HepG2 (cell line): ENCODE measurements around the gene RUNDC1. TPM values are rescaled to one million over a fixed set of nuclear protein-coding genes. Genes with fewer than 3 reads are reported as not detected.

Source experiments
- CREM ChIP-seq, 2 experiments: sonication (generic) in 1 of 2; formaldehyde crosslinking in 1 of 2; IDR thresholded peaks; 2 replicates each; pipeline versions ENCODE4 v1.4.0 to v1.6.1; 2016 to 2020; ENCODE audit warnings: antibody characterized with exemption in 1 of 2, mild to moderate bottlenecking in 1 of 2, missing genetic modification reagents in 1 of 2
- KMT2A ChIP-seq: sonication (generic); formaldehyde crosslinking; IDR thresholded peaks from 2 replicates; pipeline ENCODE4 v1.4.0; 2020; ENCODE audit warnings: missing genetic modification reagents
- MAZ ChIP-seq, 2 experiments: sonication (generic) in 1 of 2; formaldehyde crosslinking in 1 of 2; IDR thresholded peaks; 2 replicates each; pipeline versions ENCODE4 v1.5.0 to v1.6.1; 2012 to 2020; ENCODE audit warnings: low read depth in 2 of 2, mild to moderate bottlenecking in 2 of 2, borderline replicate concordance in 1 of 2, improper control_type of control experiment in 1 of 2, low read length in 1 of 2, missing genetic modification reagents in 1 of 2, moderate library complexity in 1 of 2
- MEF2D ChIP-seq: sonication (generic); formaldehyde crosslinking; IDR thresholded peaks from 2 replicates; pipeline ENCODE4 v1.5.1; 2020; ENCODE audit warnings: mild to moderate bottlenecking, missing genetic modification reagents
- RFXAP ChIP-seq: sonication (generic); formaldehyde crosslinking; IDR thresholded peaks from 2 replicates; pipeline ENCODE4 v1.4.0; 2020; ENCODE audit warnings: missing genetic modification reagents, borderline replicate concordance
- SATB2 ChIP-seq: sonication (generic); formaldehyde crosslinking; IDR thresholded peaks from 2 replicates; pipeline ENCODE4 v1.5.0; 2020; ENCODE audit warnings: missing genetic modification reagents
- SRY ChIP-seq: sonication (generic); formaldehyde crosslinking; IDR thresholded peaks from 2 replicates; pipeline ENCODE4 v1.8.0; 2022; ENCODE audit warnings: mild to moderate bottlenecking, missing genetic modification reagents
- SSRP1 ChIP-seq: IDR thresholded peaks from 2 replicates; pipeline ENCODE4 v1.6.1; 2016; ENCODE audit warnings: control low read depth
- TCF12 ChIP-seq, 2 experiments: fragments of 450-650 bp in 1 of 2; sonication (generic) in 1 of 2; formaldehyde crosslinking in 1 of 2; IDR thresholded peaks; 2 replicates each; pipeline versions ENCODE4 v1.6.1 to v1.8.0; 2017 to 2022; ENCODE audit warnings: antibody characterized with exemption in 1 of 2, mild to moderate bottlenecking in 1 of 2, missing genetic modification reagents in 1 of 2, moderate library complexity in 1 of 2
- TFE3 ChIP-seq: IDR thresholded peaks from 2 replicates; pipeline ENCODE4 v1.6.1; 2016
- ZBTB20 ChIP-seq: sonication (generic); formaldehyde crosslinking; IDR thresholded peaks from 2 replicates; pipeline ENCODE4 v1.8.1; 2023; ENCODE audit warnings: missing genetic modification reagents, low read depth, mild to moderate bottlenecking, borderline replicate concordance
- ZNF513 ChIP-seq: sonication (generic); formaldehyde crosslinking; conservative IDR thresholded peaks from 2 replicates; pipeline ENCODE4 v1.5.0; 2020; ENCODE audit warnings: missing genetic modification reagents
- ZNF574 ChIP-seq: sonication (generic); formaldehyde crosslinking; IDR thresholded peaks from 2 replicates; pipeline ENCODE4 v1.4.0; 2020; ENCODE audit warnings: missing genetic modification reagents
- ZNF724P ChIP-seq: sonication (generic); formaldehyde crosslinking; IDR thresholded peaks from 2 replicates; pipeline ENCODE4 v1.8.0; 2022; ENCODE audit warnings: missing genetic modification reagents, borderline replicate concordance
- ZNF75D ChIP-seq: sonication (generic); formaldehyde crosslinking; IDR thresholded peaks from 2 replicates; pipeline ENCODE4 v1.8.1; 2023; ENCODE audit warnings: missing genetic modification reagents, mild to moderate bottlenecking, borderline replicate concordance
- ZSCAN25 ChIP-seq: sonication (generic); formaldehyde crosslinking; IDR thresholded peaks from 2 replicates; pipeline ENCODE4 v1.8.0; 2022; ENCODE audit warnings: mild to moderate bottlenecking, missing genetic modification reagents
- polyA plus RNA-seq, 8 experiments: library from polyadenylated mRNA; depleted of rRNA in 3 of 8; stranded (reverse) in 7 of 8; unstranded in 1 of 8; fragments of >200 nt; fragmentation: Illumina TruSeq in 4 of 8; extraction: Trizol in 4 of 8; gene quantifications; 2 replicates each; pipeline versions ENCODE4 v1.2.1 to v1.2.3, GENCODE V29; 2011 to 2016; ENCODE audit warnings: low read depth in 4 of 8, missing spikeins in 1 of 8, mixed read lengths in 1 of 8; ENCODE audit not compliant: insufficient read depth in 1 of 8
- total RNA-seq, 5 experiments: library from RNA; depleted of rRNA; stranded (reverse); fragments of >200 nt; fragmentation: Illumina TruSeq; extraction: Trizol; gene quantifications; 2 replicates each; pipeline ENCODE4 v1.2.3, GENCODE V29; 2016; ENCODE audit warnings: low read depth in 1 of 5
- TF ChIP-seq, protein P1 (sequence below): sonication (generic); formaldehyde crosslinking; IDR thresholded peaks from 2 replicates; pipeline ENCODE4 v1.4.0; 2020; ENCODE audit warnings: missing genetic modification reagents
- TF ChIP-seq, protein P2 (sequence below): sonication (generic); formaldehyde crosslinking; IDR thresholded peaks from 2 replicates; pipeline ENCODE4 v1.4.0; 2020; ENCODE audit warnings: missing genetic modification reagents; ENCODE audit errors: not compliant biosample characterization
- TF ChIP-seq, protein P3 (sequence below): sonication (generic); formaldehyde crosslinking; conservative IDR thresholded peaks from 2 replicates; pipeline ENCODE4 v1.4.0; 2020; ENCODE audit warnings: missing genetic modification reagents

Gene RUNDC1
- total and polyA plus RNA-seq, 2 of the 13 experiments (the other 11 are each of a cell fraction or from before 2014, with no cell fraction given), result 10.3 to 11.4 TPM

DNA sequence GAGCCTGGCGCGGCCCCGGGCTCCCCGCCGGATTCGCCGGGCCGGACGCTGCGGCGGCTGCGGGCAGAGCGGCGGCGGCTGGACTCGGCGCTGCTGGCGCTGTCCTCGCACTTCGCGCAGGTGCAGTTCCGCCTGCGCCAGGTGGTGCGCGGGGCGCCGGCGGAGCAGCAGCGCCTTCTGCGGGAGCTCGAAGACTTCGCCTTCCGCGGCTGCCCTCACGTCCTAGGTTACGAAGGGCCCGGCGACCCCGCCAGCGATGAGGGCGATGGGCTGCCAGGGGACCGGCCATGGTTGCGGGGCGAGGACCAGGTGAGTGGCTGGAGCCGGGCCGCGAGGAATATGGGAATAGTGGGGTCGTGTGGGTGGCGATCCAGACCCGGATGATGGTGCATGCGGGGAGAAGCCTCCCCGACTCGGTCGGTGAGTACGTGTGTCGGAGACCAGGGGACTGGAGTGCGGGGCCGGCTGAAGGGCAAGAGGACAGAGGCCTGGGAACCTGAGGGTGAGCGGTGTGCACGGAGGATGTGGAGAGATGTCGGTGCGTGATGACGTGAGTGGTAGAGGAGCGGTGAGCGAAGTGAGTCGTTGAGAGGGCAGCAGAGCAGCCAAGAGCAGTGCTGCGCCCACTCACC, 517 bp downstream of the RUNDC1 start (continued):
- TF ChIP-seq RFXAP (CRISPR knock-in tag), result peak; percentile 17; the same call in 1 of the 2 replicates
- TF ChIP-seq ZNF513 (CRISPR knock-in tag), result no peak
- TF ChIP-seq, protein P1, sequence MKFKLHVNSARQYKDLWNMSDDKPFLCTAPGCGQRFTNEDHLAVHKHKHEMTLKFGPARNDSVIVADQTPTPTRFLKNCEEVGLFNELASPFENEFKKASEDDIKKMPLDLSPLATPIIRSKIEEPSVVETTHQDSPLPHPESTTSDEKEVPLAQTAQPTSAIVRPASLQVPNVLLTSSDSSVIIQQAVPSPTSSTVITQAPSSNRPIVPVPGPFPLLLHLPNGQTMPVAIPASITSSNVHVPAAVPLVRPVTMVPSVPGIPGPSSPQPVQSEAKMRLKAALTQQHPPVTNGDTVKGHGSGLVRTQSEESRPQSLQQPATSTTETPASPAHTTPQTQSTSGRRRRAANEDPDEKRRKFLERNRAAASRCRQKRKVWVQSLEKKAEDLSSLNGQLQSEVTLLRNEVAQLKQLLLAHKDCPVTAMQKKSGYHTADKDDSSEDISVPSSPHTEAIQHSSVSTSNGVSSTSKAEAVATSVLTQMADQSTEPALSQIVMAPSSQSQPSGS (CRISPR knock-in tag), result no peak
- no peak for TF ChIP-seq TCF12 (IDR thresholded peaks at IDR 0.05)
- no peak for TF ChIP-seq TCF12 (CRISPR knock-in tag; IDR thresholded peaks at IDR 0.05)
- peak; percentile 99 for TF ChIP-seq SRY (CRISPR knock-in tag)
- TF ChIP-seq KMT2A (CRISPR knock-in tag), result no peak
- peak; percentile 85; the same call in 1 of the 2 replicates for TF ChIP-seq ZBTB20 (CRISPR knock-in tag)
- peak; percentile 31; the same call in 1 of the 2 replicates for TF ChIP-seq ZNF724P (CRISPR knock-in tag)
- TF ChIP-seq TFE3 (CRISPR knock-in tag), result no peak
- peak; percentile 80; the same call in 1 of the 2 replicates for TF ChIP-seq ZSCAN25
- no peak for TF ChIP-seq MAZ (IDR thresholded peaks at IDR 0.05; ENCODE audit: borderline replicate concordance, low read depth, low read length)
- TF ChIP-seq MAZ (CRISPR knock-in tag; IDR thresholded peaks at IDR 0.05; ENCODE audit: low read depth), result peak; percentile 81
- no peak for TF ChIP-seq MEF2D (CRISPR knock-in tag)
- TF ChIP-seq SSRP1, result no peak
- no peak for TF ChIP-seq SATB2
- TF ChIP-seq, protein P2, sequence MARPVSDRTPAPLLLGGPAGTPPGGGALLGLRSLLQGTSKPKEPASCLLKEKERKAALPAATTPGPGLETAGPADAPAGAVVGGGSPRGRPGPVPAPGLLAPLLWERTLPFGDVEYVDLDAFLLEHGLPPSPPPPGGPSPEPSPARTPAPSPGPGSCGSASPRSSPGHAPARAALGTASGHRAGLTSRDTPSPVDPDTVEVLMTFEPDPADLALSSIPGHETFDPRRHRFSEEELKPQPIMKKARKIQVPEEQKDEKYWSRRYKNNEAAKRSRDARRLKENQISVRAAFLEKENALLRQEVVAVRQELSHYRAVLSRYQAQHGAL, result no peak
- no peak for TF ChIP-seq ZNF75D (CRISPR knock-in tag)
- peak; percentile 68 for TF ChIP-seq ZNF574 (CRISPR knock-in tag)
- TF ChIP-seq CREM (IDR thresholded peaks at IDR 0.05), result peak; percentile 41; the same call in 1 of the 2 replicates
- no peak for TF ChIP-seq CREM (CRISPR knock-in tag; IDR thresholded peaks at IDR 0.05)
- TF ChIP-seq, protein P3, sequence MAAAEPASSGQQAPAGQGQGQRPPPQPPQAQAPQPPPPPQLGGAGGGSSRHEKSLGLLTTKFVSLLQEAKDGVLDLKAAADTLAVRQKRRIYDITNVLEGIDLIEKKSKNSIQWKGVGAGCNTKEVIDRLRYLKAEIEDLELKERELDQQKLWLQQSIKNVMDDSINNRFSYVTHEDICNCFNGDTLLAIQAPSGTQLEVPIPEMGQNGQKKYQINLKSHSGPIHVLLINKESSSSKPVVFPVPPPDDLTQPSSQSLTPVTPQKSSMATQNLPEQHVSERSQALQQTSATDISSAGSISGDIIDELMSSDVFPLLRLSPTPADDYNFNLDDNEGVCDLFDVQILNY (CRISPR knock-in tag), result no peak
